Measurements from ENCODE around the gene USO1. TPM values are rescaled to one million over a fixed set of nuclear protein-coding genes. Genes with fewer than 3 reads are reported as not detected.
"Not testable (repeated sequence)": the region's sequence is repeated elsewhere in the genome, so short reads cannot be mapped to it uniquely, and the experiment has no call there.

USO1 gene
- total and polyA plus RNA-seq, 9 of the 15 experiments (the other 6 are each of a cell fraction or from before 2014, with no cell fraction given): 19.3 to 97.8 (median 48.5) TPM

GRCh38 chr4:75806035-75806434, 81.7 kb downstream of the USO1 start:
- H3K27me3 ChIP-seq (ENCODE audit: control insufficient read depth in 2 of 2, insufficient read depth in 2 of 2, low read length in 2 of 2); BruUV-seq (replicated peaks); DNase-seq (ENCODE audit: extremely low read depth in 1 of 4, low spot score in 3 of 4); H3K9ac ChIP-seq (ENCODE audit: insufficient read depth in 1 of 2, low read depth in 2 of 2, low read length in 2 of 2); H3K9me3 ChIP-seq (replicated peaks; ENCODE audit: control insufficient read depth, insufficient read depth, low read depth, low read length); H3K4me2 ChIP-seq (ENCODE audit: insufficient read depth, low read length); CTCF ChIA-PET (ENCODE audit: low intra/inter-chr PET ratio); intact Hi-C loops (cut with micrococcal nuclease); H3K4me3 ChIP-seq; FAIRE-seq; POLR2A ChIA-PET; H3K79me2 ChIP-seq (ENCODE audit: control insufficient read depth, insufficient read depth, low read length); H3K4me1 ChIP-seq (replicated peaks in 1 of 2; ENCODE audit: control insufficient read depth in 2 of 2, insufficient read depth in 2 of 2, low read length in 2 of 2); ATAC-seq; H3K9me1 ChIP-seq (ENCODE audit: control insufficient read depth, insufficient read depth, low read length); in situ Hi-C loops (cut with MboI); H4K20me1 ChIP-seq (replicated peaks; ENCODE audit: control insufficient read depth, insufficient read depth, low read length); H3K27ac ChIP-seq (ENCODE audit: extremely low read depth, low read depth, low read length); H2AFZ ChIP-seq (ENCODE audit: low read depth, low read length): not testable (repeated sequence)
- 84% methylated on average over 8 of the region's 8 CpGs for WGBS (ENCODE audit: insufficient coverage, low coverage, missing lambda C conversion rate)
- H3K36me3 ChIP-seq (ENCODE audit: control insufficient read depth, insufficient read depth, low read length): peaks cover 72% of the 10 kb centered on the region

GRCh38 chr4:75817901-75818300, 93.5 kb downstream of the USO1 start:
- 41% methylated on average over 2 of the region's 2 CpGs for whole genome bisulfite sequencing (ENCODE audit: insufficient coverage, low coverage, missing lambda C conversion rate)
- H4K20me1 ChIP-seq (replicated peaks; ENCODE audit: control insufficient read depth, insufficient read depth, low read length): no peaks in the 10 kb centered on the region
- H3K27ac ChIP-seq (ENCODE audit: extremely low read depth, low read depth, low read length): no peak overlapping the region
- H3K27me3 ChIP-seq (ENCODE audit: control insufficient read depth in 2 of 2, insufficient read depth in 2 of 2, low read length in 2 of 2): no peaks in the 10 kb centered on the region
- no peak for TF ChIP-seq ZNF311 (CRISPR knock-in tag; IDR thresholded peaks at IDR 0.05)
- no peak for TF ChIP-seq SRSF7 (optimal IDR thresholded peaks at IDR 0.05; ENCODE audit: low read depth, low read length)
- no peak for TF ChIP-seq ARID1B (IDR thresholded peaks at IDR 0.05)
- H3K4me2 ChIP-seq (ENCODE audit: insufficient read depth, low read length): no peak overlapping the region
- no peaks in the 10 kb centered on the region for H3K79me2 ChIP-seq (ENCODE audit: control insufficient read depth, insufficient read depth, low read length)
- no peak overlapping the region for H3K4me3 ChIP-seq
- ATAC-seq (no peak), DNase-seq (ENCODE audit: extremely low read depth in 1 of 4, low spot score in 3 of 4) (no peak), FAIRE-seq (no peak)
- no TSS peak for BruUV-seq (replicated peaks)
- no peak overlapping the region for H3K9ac ChIP-seq (ENCODE audit: insufficient read depth in 1 of 2, low read depth in 2 of 2, low read length in 2 of 2)
- H3K36me3 ChIP-seq (ENCODE audit: control insufficient read depth, insufficient read depth, low read length): peaks cover 22% of the 10 kb centered on the region; the same call in 1 of the 3 replicates
- ChIA-PET POLR2A (no interaction called here), CTCF (ENCODE audit: low intra/inter-chr PET ratio) (no interaction called here)
- in situ Hi-C loops (cut with MboI): no loop called here
- H2AFZ ChIP-seq (ENCODE audit: low read depth, low read length): no peak overlapping the region
- H3K4me1 ChIP-seq (replicated peaks in 1 of 2; ENCODE audit: control insufficient read depth in 2 of 2, insufficient read depth in 2 of 2, low read length in 2 of 2): no peaks in the 10 kb centered on the region
- no peaks in the 10 kb centered on the region for H3K9me3 ChIP-seq (replicated peaks; ENCODE audit: control insufficient read depth, insufficient read depth, low read depth, low read length)
- intact Hi-C loops (cut with micrococcal nuclease): no loop called here
- H3K9me1 ChIP-seq (ENCODE audit: control insufficient read depth, insufficient read depth, low read length): no peaks in the 10 kb centered on the region
